Sciatic nerve (tissue), 2 donors: ENCODE results near the gene ANAPC2. TPM values are rescaled to one million over a fixed set of nuclear protein-coding genes. Genes with fewer than 3 reads are reported as not detected.

Source experiments
- ATAC-seq: fragments of 200-7000 bp; cut with Tn5 transposase; one replicate; pipeline ENCODE4 v1.9.1; 2020; ENCODE audit warnings: mild to moderate bottlenecking, moderate library complexity
- DNase-seq: peaks from one replicate; pipeline ENCODE4 v3.0.0-alpha.2; 2020; ENCODE audit warnings: low spot score
- intact Hi-C: fragments of 100-400 bp; cut with DNase I; formaldehyde crosslinking; loops from one replicate; pipeline ENCODE4 v1.14.2; 2022
- total RNA-seq: library from RNA; stranded (reverse); fragmentation: NEBNext Ultra II Directional; extraction: Animal tissue kit (Norgen Biotek cat#: 25700); gene quantifications from one replicate; pipeline ENCODE4 v1.2.1, GENCODE V29; 2021
- donor health status: DM: no; HTN: no; CAD: no.
- donor health status: DM: no; HTN: no; CAD: no.

ANAPC2 gene
- total RNA-seq, 1 donor from 2014 or later, result 52.8 TPM

DNA sequence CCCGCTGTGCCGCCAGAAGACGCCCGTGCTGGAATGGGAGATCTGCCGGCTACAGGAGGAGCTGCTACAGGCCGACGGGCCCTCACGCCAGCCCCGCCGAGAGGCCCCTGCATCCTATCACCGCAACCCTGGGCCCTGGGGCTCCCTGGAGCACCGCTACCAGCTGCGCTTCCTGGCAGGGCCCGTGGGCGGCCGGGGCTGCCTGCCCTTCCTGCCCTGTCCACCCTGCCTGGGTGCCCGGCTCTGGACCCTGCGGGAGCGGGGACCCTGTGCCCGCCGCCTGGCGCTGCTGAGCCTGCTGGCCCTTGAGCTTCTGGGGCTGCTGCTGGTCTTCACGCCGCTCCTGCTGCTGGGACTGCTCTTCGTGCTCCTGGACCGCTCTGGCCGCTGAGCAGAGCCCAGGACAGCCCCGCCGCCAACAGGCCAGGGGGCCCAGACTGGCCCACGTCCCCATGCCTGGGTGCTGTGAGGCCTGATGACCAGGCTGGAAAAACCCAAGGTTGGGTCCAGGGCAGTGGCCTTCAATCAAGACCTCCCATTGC is 29.9 kb upstream of the ANAPC2 start:
- ATAC-seq (no peak), DNase-seq (no peak)
- intact Hi-C loops, result no loop called here

DNA sequence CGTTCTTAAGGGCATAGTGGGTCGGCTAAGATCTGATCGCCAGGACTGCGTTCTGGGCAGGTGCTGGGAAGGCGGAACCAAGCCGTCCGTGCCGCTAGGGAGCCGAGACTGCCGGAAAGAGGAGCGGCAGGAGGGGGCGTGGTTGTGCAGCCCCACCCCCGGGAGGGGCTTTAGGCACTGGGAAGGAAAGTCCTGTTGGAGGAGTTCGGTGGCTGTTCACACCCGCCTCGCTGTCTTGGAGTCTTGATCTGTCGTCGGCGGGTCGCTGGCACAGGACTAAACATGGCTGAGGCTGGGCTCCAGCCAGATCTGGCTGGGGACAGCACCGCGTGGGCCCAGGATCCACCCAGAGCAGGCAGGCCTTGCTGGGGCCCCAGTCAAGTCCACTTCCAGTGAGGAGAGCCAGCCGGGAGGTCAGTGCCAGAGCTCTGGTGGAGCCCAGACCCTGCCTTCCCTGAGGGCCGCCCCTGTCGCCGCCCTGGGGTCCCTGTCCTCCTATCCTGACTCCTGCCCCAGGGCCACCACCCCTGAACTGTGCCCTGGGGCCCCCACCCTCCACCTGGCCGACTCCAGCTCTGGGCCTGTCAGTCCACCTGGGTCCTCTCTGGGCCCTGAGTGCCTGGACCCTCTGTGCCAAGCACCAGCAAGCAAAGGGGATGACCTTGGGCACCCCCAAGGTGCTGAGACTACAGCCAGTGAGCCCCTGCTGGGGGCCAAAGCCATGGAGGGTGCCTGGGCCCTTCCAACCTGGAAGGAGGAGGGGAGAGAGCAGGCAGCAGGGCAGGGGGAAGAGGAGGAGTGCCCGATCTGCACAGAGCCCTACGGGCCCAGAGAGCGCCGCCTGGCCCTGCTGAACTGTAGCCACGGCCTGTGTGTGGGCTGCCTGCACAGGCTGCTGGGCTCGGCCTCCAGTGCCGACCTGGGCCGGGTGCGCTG is 29.2 kb upstream of the ANAPC2 start:
- ATAC-seq, result peak; percentile 79
- intact Hi-C loops, result no loop called here
- DNase-seq, result peak; percentile 85

DNA sequence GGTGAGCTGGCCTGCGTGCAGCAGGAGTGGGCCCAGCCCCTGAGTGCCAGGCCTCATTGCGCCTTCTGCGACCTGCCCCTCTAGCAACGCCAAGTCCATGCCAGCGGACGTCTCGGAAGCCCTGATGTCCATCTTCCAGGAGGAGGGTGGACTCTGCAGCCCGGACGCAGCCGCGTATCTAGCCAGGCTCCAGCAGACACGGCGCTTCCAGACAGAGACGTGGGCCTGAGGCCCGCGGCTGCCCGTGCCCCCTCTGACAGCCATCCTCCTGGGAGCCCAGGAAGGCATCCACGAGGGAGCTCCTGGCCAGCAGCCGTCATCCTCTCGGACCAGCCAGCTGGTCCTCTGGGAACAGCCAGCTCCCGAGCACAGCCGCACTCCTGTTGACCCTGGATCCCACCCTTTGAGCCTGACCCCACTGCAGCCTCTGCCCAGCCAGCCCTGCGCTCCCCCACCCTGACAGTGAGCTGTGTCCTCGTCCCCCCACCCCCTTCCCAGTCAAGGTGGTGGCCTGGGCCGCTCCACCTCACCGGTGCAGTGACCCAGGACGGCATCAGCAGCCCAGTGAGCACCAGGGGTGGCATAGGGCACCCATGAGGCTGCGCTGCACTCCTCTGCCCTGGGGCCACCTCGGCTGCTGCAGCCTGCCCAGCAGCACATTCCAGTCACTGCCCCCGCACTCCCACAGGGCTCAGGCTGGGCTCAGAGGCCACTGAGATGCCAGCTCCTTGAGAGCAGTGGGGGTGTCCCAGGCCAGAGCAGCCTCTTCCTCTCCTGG is 28.0 kb upstream of the ANAPC2 start:
- intact Hi-C loops, result no loop called here
- DNase-seq (no peak), ATAC-seq (peak; percentile 4)

DNA sequence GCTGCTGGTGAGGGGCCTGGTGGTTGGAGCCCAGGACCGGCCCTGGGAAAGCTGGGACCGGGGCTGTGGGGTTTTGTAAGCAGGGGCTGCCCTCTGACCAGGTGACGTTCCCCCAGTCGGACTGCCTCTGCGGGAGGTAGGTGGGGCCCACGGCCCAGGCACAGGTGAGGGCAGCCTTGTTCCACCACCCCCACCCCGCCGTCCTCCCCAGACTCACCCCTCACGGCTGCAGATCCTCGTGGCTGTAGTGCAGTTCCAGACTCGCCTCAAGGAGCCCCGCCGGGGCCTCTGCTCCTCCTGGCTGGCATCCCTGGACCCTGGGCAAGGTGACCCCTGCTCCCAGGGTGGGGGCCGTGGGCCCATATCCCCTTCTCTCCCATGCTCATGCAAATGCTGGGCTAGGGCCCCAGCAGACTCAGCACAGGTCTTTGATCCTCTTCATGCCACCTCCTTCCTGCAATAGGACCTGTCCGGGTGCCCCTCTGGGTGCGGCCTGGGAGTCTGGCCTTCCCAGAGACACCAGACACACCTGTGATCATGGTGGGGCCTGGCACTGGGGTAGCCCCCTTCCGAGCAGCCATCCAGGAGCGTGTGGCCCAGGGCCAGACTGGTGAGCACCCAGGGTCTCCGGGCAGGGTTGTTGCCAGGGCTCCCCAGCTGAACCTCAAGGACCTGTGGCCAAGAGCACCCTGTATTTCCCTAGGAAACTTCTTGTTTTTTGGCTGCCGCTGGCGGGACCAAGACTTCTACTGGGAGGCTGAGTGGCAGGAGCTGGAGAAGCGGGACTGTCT is 27.0 kb upstream of the ANAPC2 start:
- no peak for DNase-seq
- no peak for ATAC-seq
- intact Hi-C loops, result no loop called here

DNA sequence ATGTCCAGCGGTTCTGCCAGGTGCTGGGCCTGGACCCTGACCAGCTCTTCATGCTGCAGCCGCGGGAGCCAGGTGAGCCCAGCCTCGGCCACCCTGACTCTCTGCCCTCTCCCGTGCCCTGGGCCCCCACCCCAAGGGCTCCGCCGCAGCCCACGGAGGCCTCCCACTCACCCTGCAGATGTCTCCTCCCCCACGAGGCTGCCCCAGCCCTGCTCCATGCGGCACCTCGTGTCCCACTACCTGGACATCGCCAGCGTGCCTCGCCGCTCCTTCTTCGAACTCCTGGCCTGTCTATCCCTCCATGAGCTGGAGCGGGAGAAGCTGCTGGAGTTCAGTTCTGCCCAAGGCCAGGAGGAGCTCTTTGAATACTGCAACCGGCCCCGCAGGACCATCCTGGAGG is 26.3 kb upstream of the ANAPC2 start:
- ATAC-seq (no peak), DNase-seq (no peak)
- intact Hi-C loops, result no loop called here

DNA sequence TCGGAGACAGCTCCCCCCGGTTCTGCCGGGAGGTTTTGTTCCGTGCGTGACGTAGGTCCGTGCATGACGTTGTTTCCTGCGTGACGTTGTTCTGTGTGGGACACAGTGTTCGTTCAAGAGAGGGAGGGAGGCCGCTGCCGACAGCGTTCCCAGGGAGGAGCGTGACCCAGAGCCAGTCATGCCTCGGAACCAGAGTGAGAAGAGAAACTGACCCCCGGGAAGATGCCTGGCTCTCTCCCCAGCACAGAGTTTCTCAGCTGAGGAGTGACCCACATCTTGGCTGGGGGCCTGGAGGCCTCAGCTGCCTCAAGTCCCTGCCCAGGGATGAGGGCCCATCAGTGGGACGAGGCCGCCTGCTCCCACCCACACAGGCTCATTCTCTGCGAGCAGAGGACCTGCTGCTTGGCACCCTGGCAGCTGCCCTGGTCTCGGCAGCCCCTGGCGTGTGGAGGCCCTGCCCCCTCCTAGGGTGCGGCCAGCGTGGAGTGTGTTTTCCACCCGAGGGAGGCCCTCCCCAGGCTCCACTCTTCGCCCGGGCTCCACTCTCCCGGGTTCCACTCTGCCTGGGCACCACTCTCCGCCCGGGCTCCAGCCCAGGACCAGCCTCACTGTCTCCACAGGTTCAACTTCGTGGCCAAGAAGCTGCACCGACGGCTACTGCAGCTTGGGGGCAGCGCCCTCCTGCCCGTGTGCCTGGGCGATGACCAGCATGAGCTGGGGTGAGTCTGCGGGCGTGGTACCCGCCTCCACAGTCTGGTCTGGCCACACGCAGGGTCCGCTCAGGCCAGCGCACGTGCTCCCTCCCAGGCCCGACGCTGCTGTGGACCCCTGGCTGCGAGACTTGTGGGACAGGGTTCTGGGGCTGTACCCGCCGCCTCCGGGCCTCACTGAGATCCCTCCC is 25.1 kb upstream of the ANAPC2 start:
- no peak for ATAC-seq
- intact Hi-C loops, result no loop called here
- DNase-seq, result no peak

DNA sequence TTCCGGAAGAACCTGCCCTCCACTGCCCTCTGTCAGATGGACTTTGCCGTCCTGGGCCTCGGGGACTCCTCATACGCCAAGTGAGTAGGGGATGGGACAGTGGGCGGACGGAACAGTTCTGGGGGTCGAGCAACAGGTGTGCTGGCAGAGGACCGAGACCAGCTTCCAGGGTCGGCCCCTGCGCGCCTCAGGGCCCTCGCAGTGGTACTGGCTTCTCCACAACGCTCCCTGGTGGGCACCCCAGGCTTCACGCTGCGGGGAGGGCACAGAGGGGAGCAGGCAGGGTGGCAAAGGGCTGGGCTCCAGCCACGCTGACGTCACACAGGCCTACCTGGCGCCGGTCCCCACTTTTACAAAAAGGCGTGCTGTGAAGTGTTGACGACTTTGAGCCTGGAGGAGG is 24.2 kb upstream of the ANAPC2 start:
- ATAC-seq (no peak), DNase-seq (no peak)
- intact Hi-C loops, result no loop called here

DNA sequence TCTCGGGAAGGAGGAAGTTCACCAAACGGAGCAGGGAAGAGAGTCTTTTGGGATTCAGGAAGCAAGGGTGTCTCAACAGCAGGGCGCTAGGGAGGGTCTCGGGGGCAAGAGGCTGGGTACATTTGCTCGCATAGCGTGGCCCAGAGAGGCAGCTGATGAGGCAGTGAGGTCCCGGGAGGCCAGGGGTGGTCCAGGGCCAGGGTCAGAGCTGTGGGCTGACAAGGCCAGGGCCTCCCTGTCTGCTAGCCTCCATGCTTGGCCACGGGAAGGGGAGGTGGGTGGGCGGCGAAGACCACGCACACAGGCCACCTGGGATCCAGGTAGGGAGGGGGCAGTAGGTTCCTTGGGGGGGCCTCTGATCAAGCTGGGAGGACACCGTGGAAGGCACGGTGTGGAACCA is 23.2 kb upstream of the ANAPC2 start:
- DNase-seq, result no peak
- intact Hi-C loops, result no loop called here
- ATAC-seq, result no peak

DNA sequence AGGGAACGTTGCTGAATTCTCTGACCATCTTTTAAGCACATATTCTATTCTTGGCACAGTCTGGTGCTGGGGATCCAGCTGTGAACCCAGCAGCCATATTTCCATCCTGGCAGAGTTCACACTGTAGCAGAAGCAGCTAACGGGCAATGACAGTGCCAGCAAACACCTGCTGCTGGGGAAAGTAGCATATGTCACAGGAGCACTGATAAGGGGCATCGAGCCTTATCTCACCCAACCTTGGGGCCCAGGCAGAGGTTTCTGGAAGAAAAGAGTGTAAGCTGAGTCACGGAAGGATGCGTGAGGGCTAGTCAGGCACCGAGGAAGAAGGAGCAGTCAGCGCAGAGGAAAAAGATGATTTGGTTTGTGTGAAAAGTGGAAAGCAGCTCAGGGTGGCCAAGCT is 18.2 kb upstream of the ANAPC2 start:
- no peak for ATAC-seq
- intact Hi-C loops, result no loop called here

GRCh38 chr9:137205126-137206069 is 17.0 kb upstream of the ANAPC2 start, which contains the start of the genes NDOR1 and TMEM203:
TSS of gene NDOR1 (plus strand) at chr9:137205700. CDS start at chr9:137205778, 78 bp downstream.
TSS of gene TMEM203 (minus strand) at chr9:137205648. CDS start at chr9:137205414, 234 bp downstream.
- DNase-seq (peak; percentile 97), ATAC-seq (peak; percentile 72)
- intact Hi-C loops, result no loop called here

More for the DNA sequence above, 18.2 kb upstream of the ANAPC2 start:
- no peak for DNase-seq

GRCh38 chr9:137204731-137205125 is 16.4 kb upstream of the ANAPC2 start:
- intact Hi-C loops, result no loop called here
- ATAC-seq, result no peak
- DNase-seq, result no peak

DNA sequence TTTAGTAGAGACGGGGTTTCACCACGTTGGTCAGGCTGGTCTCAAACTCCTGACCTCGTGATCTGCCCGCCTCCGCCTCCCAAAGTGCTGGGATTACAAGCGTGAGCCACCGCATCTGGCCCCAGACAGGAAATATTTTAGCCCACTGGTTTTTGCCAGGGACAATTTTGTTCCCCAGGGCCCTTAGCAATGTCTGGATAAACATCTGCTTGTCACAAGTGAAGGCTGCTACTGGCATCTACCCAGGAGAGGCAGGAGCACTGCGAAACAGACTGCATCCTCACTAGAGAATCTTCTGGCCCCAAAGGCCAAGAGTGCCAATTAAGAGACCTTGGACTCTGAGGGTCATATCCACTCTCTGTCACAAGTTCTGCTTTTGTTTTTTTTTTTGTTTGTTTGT is 14.6 kb upstream of the ANAPC2 start:
- DNase-seq (no peak), ATAC-seq (no peak)
- intact Hi-C loops, result no loop called here

DNA sequence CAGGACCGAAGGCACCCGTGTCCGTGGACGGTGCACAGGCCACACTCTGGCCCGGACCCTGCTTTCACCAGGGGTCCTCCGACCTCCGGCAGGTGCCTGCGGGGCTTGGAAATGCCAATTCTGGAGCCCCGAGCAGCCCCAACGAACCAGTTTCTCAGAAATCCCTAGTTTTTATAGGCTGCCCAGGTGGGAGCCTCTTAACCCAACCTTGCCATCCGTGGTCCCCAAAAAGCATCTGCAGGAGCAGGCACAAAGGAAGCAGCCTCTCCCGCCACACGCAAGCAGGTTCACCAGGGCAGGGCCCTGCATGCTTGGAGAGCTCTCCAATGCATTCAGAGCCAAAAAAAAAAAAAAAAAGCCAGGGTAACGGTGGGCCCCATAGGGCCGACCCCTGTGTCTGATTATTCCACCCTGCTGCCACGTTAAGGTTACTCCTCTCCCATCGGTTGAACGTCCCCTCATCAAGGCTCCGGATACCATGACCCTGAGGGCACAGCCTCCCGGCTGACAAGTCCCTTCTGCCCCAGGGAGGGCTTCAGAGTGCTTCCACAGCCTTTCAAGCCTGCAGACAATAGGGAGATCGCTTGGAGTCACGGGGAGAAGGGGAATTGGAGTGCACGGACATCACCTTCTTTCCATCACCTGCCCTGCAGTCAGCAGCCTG is 13.0 kb upstream of the ANAPC2 start:
- DNase-seq (no peak), ATAC-seq (no peak)
- intact Hi-C loops, result no loop called here

GRCh38 chr9:137200311-137201204 is 12.2 kb upstream of the ANAPC2 start, which contains the start of gene TPRN:
TSS of gene TPRN (minus strand) at chr9:137200741. CDS start at chr9:137200711, 30 bp downstream.
- intact Hi-C loops, result no loop called here
- ATAC-seq, result peak; percentile 99

GRCh38 chr9:137199411-137200121 is 11.2 kb upstream of the ANAPC2 start:
- intact Hi-C loops, result no loop called here
- ATAC-seq (no peak), DNase-seq (no peak)

More at GRCh38 chr9:137200311-137201204, 12.2 kb upstream of the ANAPC2 start, which contains the start of gene TPRN:
- DNase-seq, result peak; percentile 99
